Right atrium auricular region (tissue), 2 donors: ENCODE data around the gene DPYD. TPM values are rescaled to one million over a fixed set of nuclear protein-coding genes. Genes with fewer than 3 reads are reported as not detected.

ENCODE experiments used
- DNase-seq: peaks from one replicate; pipeline ENCODE4 v3.0.0-alpha.2; 2019; ENCODE audit warnings: low spot score
- H3K27ac ChIP-seq, 2 donors: fragments of 200-600 bp; sonication (generic); 1 replicate in 1 of 2; 2 replicates in 1 of 2; pipeline ENCODE4 v1.5.1; 2016 to 2019
- H3K27me3 ChIP-seq, 2 donors: fragments of 200-600 bp; sonication (generic); one replicate each; pipeline versions ENCODE4 v1.5.1 to v1.6.0; 2017 to 2019
- H3K36me3 ChIP-seq: fragments of 200-600 bp; sonication (generic); one replicate; pipeline ENCODE4 v1.5.1; 2016
- H3K4me1 ChIP-seq, 2 donors: fragments of 200-600 bp; sonication (generic); one replicate each; pipeline versions ENCODE4 v1.5.1 to v1.6.0; 2017 to 2019
- H3K4me3 ChIP-seq, 2 donors: fragments of 200-600 bp; sonication (generic); 1 replicate in 1 of 2; 2 replicates in 1 of 2; pipeline ENCODE4 v1.5.1; 2017 to 2019; ENCODE audit warnings: mild to moderate bottlenecking in 1 of 2, moderate library complexity in 1 of 2
- H3K9me3 ChIP-seq, 2 donors: fragments of 200-600 bp; sonication (generic); one replicate each; pipeline ENCODE4 v1.5.1; 2019
- total RNA-seq, 2 donors: library from RNA; depleted of rRNA; stranded (reverse); fragments of >200 nt; gene quantifications; one replicate each; pipeline ENCODE4 v1.1.0, GENCODE V29; 2016
- TF ChIP-seq, protein P1 (sequence below), 2 donors: fragments of 200-600 bp; sonication (generic); IDR thresholded peaks; one replicate each; pipeline ENCODE4 v1.5.1; 2019; ENCODE audit warnings: antibody characterized with exemption in 2 of 2

Gene DPYD
- total RNA-seq, 2 donors from 2014 or later, result 11.3 to 14.5 TPM

DNA sequence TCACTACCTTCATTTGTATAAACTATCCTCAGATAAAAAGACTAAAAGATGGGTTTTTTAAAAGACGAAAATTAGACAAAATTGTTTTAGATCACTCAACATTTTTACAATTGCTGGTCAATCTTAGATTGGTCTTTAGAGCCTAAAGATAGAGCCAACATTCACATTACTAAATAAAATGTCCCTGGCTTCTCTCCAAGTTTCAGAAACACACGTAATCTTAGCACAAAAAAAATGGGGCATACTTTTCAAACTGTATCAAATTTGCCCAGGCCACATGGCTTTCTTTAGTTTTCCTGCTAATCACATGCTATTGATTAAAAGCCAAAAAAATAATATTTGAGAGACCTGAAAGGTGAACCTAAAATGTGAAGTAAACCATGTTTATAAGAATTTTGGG is 288.1 kb downstream of the DPYD start:
- Histone ChIP-seq H3K27me3 (no peaks in the 10 kb centered on the region), H3K9me3 (no peaks in the 10 kb centered on the region), H3K27ac (no peak overlapping the region), H3K4me3 (no peak overlapping the region), H3K36me3 (no peaks in the 10 kb centered on the region), H3K4me1 (peaks cover 0 to 19% of the 10 kb centered on the region in 2 donors)
- TF ChIP-seq, protein P1, sequence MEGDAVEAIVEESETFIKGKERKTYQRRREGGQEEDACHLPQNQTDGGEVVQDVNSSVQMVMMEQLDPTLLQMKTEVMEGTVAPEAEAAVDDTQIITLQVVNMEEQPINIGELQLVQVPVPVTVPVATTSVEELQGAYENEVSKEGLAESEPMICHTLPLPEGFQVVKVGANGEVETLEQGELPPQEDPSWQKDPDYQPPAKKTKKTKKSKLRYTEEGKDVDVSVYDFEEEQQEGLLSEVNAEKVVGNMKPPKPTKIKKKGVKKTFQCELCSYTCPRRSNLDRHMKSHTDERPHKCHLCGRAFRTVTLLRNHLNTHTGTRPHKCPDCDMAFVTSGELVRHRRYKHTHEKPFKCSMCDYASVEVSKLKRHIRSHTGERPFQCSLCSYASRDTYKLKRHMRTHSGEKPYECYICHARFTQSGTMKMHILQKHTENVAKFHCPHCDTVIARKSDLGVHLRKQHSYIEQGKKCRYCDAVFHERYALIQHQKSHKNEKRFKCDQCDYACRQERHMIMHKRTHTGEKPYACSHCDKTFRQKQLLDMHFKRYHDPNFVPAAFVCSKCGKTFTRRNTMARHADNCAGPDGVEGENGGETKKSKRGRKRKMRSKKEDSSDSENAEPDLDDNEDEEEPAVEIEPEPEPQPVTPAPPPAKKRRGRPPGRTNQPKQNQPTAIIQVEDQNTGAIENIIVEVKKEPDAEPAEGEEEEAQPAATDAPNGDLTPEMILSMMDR (IDR thresholded peaks at IDR 0.05), result no peak
- no peak for DNase-seq

DNA sequence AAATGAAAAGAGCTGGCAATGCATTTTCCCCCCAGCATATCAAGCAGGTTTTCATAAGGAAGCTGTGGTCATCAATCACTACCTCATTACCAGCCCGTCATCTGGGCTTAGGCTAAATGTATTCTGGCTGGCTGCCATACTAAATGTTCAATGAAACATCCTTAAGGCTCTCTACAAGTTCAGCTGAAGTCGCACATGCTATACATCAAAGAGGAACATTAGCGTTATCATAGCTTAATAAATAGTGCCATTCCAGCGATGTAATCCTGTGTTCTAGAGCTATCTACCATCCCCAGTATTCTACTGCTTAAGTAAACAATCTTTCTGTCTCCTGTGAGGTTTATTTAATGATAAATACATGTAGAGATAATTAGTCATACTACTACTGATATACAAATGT is 288.8 kb downstream of the DPYD start:
- Histone ChIP-seq H3K27me3 (no peaks in the 10 kb centered on the region), H3K4me1 (peaks cover 0 to 19% of the 10 kb centered on the region in 2 donors), H3K27ac (no peak overlapping the region), H3K36me3 (no peaks in the 10 kb centered on the region), H3K4me3 (no peak overlapping the region), H3K9me3 (no peaks in the 10 kb centered on the region)
- TF ChIP-seq, protein P1 (IDR thresholded peaks at IDR 0.05), result no peak
- DNase-seq, result no peak

DNA sequence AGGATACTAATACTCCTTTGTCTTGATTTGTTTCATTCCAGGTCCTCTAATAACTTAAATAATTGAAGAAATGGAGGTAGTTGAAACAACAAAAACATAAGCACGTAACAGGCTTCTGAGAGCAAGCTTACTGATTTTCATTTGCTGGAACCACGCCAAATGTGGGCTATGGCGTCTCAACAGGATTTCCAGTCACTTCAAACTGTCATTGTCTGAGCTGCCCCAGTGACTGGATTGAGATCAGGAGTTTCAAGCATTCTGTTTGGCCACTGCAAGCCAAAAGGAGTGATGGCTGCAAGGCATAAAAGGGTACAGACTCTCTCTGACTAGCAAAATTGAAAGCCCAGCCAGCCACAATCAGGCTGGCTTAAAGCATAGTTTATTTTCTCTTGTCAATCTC is 289.9 kb downstream of the DPYD start:
- Histone ChIP-seq H3K27ac (no peak overlapping the region), H3K4me3 (no peak overlapping the region), H3K9me3 (no peaks in the 10 kb centered on the region), H3K36me3 (no peaks in the 10 kb centered on the region), H3K4me1 (peaks cover 0 to 19% of the 10 kb centered on the region in 2 donors), H3K27me3 (no peaks in the 10 kb centered on the region)
- TF ChIP-seq, protein P1 (IDR thresholded peaks at IDR 0.05), result no peak
- DNase-seq, result no peak

DNA sequence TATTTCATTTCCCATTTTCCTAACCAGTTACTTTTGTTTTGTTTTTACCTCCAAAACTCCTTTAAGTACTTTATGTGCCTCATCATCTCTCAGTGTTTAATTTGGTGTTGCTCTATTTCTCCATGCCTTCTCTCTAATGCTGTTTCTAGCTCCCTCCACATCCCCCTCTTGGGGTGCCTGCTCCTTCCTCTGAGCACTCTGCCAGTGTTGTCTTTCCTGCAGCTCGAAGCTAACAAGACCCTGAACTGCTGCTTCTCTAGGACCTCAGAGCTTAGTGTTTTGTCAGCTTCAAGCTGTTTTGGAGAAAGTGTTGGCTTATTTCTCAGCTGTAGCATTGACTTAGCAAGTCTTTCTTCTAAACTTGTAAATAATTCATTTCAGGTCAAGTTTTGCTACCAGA is 290.6 kb downstream of the DPYD start:
- Histone ChIP-seq H3K36me3 (no peaks in the 10 kb centered on the region), H3K27ac (no peak overlapping the region), H3K27me3 (no peaks in the 10 kb centered on the region), H3K4me1 (peaks cover 0 to 19% of the 10 kb centered on the region in 2 donors), H3K9me3 (no peaks in the 10 kb centered on the region), H3K4me3 (no peak overlapping the region)
- DNase-seq, result no peak
- TF ChIP-seq, protein P1 (IDR thresholded peaks at IDR 0.05), result no peak

DNA sequence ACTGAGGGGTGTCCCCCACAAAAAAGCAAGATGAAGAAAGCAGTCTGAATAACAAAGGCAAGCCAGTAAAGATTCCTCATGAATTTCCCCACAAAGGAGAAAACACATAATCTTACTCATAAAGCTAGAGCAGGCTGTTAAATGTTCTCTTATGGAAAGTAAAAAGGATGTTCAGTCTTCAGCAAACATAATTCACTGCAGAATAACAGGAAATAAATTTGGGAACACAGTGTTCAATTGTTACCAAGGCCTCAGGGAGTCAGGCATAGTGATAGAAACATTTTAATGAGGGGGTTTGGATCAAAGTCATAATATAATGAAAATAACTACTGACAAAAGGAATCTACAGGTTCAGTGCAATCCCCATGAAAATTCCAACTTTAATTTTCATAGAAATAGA is 297.6 kb downstream of the DPYD start:
- no peaks in the 10 kb centered on the region for H3K9me3 ChIP-seq
- H3K4me1 ChIP-seq, result no peaks in the 10 kb centered on the region
- TF ChIP-seq, protein P1 (IDR thresholded peaks at IDR 0.05), result no peak
- H3K4me3 ChIP-seq, result no peak overlapping the region
- no peaks in the 10 kb centered on the region for H3K27me3 ChIP-seq
- no peak for DNase-seq
- no peaks in the 10 kb centered on the region for H3K36me3 ChIP-seq
- peak overlapping the region; percentile 30 to 47 for H3K27ac ChIP-seq

DNA sequence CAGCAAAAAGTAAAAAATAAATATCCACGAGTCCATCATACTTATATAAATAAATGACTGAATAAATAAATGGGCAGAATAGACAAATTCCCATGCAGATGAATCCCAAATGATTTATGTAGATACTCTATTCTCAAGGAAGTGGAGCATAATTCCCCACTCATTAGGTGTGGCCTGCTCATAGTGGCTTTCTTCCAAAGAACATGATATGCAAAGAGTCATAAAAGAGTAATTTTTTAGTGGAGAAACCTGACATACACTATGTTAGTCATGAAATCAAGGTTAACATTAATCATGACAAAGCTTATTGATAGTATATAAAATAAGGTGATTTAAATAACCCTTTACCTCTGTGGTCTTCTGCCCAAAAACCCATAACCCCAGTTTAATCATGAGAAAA is 298.9 kb downstream of the DPYD start:
- H3K4me1 ChIP-seq, result no peaks in the 10 kb centered on the region
- no peaks in the 10 kb centered on the region for H3K36me3 ChIP-seq
- no peak overlapping the region for H3K27ac ChIP-seq
- H3K4me3 ChIP-seq, result no peak overlapping the region
- TF ChIP-seq, protein P1 (IDR thresholded peaks at IDR 0.05), result no peak
- no peaks in the 10 kb centered on the region for H3K27me3 ChIP-seq
- DNase-seq, result no peak
- H3K9me3 ChIP-seq, result no peaks in the 10 kb centered on the region
